Measurements from ENCODE around the gene SYAP1. TPM values are rescaled to one million over a fixed set of nuclear protein-coding genes. Genes with fewer than 3 reads are reported as not detected.

Gene SYAP1
- total and polyA plus RNA-seq, 2 of the 8 experiments (the other 6 are each of a cell fraction or from before 2014, with no cell fraction given) = 2.9 to 20.3 TPM

DNA sequence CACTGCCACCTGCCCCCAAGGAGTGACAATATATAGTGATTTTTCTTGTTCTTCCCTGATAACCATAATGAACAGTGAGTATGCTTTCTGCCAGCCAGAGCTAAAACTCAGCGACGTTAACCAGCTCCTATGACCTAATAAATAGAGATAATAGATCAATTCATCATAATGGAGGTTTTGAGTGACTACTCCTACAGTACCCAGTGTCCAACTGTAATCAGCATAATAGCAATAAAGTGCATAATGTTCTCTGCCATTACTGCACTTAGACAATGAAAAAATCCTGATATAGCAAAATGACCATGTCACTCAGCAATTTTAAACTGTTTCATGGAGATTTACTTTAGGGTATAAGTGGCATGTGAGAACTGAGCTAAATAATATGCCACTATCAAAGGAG is 46.2 kb downstream of the SYAP1 start (continued):
- TF ChIP-seq, protein P1, sequence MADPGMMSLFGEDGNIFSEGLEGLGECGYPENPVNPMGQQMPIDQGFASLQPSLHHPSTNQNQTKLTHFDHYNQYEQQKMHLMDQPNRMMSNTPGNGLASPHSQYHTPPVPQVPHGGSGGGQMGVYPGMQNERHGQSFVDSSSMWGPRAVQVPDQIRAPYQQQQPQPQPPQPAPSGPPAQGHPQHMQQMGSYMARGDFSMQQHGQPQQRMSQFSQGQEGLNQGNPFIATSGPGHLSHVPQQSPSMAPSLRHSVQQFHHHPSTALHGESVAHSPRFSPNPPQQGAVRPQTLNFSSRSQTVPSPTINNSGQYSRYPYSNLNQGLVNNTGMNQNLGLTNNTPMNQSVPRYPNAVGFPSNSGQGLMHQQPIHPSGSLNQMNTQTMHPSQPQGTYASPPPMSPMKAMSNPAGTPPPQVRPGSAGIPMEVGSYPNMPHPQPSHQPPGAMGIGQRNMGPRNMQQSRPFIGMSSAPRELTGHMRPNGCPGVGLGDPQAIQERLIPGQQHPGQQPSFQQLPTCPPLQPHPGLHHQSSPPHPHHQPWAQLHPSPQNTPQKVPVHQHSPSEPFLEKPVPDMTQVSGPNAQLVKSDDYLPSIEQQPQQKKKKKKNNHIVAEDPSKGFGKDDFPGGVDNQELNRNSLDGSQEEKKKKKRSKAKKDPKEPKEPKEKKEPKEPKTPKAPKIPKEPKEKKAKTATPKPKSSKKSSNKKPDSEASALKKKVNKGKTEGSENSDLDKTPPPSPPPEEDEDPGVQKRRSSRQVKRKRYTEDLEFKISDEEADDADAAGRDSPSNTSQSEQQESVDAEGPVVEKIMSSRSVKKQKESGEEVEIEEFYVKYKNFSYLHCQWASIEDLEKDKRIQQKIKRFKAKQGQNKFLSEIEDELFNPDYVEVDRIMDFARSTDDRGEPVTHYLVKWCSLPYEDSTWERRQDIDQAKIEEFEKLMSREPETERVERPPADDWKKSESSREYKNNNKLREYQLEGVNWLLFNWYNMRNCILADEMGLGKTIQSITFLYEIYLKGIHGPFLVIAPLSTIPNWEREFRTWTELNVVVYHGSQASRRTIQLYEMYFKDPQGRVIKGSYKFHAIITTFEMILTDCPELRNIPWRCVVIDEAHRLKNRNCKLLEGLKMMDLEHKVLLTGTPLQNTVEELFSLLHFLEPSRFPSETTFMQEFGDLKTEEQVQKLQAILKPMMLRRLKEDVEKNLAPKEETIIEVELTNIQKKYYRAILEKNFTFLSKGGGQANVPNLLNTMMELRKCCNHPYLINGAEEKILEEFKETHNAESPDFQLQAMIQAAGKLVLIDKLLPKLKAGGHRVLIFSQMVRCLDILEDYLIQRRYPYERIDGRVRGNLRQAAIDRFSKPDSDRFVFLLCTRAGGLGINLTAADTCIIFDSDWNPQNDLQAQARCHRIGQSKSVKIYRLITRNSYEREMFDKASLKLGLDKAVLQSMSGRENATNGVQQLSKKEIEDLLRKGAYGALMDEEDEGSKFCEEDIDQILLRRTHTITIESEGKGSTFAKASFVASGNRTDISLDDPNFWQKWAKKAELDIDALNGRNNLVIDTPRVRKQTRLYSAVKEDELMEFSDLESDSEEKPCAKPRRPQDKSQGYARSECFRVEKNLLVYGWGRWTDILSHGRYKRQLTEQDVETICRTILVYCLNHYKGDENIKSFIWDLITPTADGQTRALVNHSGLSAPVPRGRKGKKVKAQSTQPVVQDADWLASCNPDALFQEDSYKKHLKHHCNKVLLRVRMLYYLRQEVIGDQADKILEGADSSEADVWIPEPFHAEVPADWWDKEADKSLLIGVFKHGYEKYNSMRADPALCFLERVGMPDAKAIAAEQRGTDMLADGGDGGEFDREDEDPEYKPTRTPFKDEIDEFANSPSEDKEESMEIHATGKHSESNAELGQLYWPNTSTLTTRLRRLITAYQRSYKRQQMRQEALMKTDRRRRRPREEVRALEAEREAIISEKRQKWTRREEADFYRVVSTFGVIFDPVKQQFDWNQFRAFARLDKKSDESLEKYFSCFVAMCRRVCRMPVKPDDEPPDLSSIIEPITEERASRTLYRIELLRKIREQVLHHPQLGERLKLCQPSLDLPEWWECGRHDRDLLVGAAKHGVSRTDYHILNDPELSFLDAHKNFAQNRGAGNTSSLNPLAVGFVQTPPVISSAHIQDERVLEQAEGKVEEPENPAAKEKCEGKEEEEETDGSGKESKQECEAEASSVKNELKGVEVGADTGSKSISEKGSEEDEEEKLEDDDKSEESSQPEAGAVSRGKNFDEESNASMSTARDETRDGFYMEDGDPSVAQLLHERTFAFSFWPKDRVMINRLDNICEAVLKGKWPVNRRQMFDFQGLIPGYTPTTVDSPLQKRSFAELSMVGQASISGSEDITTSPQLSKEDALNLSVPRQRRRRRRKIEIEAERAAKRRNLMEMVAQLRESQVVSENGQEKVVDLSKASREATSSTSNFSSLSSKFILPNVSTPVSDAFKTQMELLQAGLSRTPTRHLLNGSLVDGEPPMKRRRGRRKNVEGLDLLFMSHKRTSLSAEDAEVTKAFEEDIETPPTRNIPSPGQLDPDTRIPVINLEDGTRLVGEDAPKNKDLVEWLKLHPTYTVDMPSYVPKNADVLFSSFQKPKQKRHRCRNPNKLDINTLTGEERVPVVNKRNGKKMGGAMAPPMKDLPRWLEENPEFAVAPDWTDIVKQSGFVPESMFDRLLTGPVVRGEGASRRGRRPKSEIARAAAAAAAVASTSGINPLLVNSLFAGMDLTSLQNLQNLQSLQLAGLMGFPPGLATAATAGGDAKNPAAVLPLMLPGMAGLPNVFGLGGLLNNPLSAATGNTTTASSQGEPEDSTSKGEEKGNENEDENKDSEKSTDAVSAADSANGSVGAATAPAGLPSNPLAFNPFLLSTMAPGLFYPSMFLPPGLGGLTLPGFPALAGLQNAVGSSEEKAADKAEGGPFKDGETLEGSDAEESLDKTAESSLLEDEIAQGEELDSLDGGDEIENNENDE (IDR thresholded peaks at IDR 0.05; ENCODE audit: insufficient replicate concordance, low read length) = no peak
- no peak for TF ChIP-seq ZNF274 (IDR thresholded peaks at IDR 0.05; ENCODE audit: borderline replicate concordance, extremely low read depth, low read length)
- no peak for TF ChIP-seq SUZ12 (IDR thresholded peaks at IDR 0.05; ENCODE audit: low read length)
- TF ChIP-seq, protein P2, sequence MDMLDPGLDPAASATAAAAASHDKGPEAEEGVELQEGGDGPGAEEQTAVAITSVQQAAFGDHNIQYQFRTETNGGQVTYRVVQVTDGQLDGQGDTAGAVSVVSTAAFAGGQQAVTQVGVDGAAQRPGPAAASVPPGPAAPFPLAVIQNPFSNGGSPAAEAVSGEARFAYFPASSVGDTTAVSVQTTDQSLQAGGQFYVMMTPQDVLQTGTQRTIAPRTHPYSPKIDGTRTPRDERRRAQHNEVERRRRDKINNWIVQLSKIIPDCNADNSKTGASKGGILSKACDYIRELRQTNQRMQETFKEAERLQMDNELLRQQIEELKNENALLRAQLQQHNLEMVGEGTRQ (IDR thresholded peaks at IDR 0.05; ENCODE audit: low read length) = no peak
- TF ChIP-seq SAP30 (IDR thresholded peaks at IDR 0.05; ENCODE audit: insufficient read depth, insufficient replicate concordance, low read length) = no peak
- no peak for TF ChIP-seq HDAC2 (IDR thresholded peaks at IDR 0.05; ENCODE audit: borderline replicate concordance in 1 of 2, low read depth in 2 of 2, low read length in 2 of 2)
- no peak for TF ChIP-seq TEAD4 (IDR thresholded peaks at IDR 0.05; ENCODE audit: low read depth, low read length)
- no peak for TF ChIP-seq SIN3A (conservative IDR thresholded peaks at IDR 0.05 in 1 of 2, IDR thresholded peaks at IDR 0.05 in 1 of 2; ENCODE audit: low read depth in 1 of 2, low read length in 2 of 2)
- TF ChIP-seq SP1 (IDR thresholded peaks at IDR 0.05; ENCODE audit: low read depth, low read length) = no peak
- no peak for TF ChIP-seq SIRT6 (IDR thresholded peaks at IDR 0.05; ENCODE audit: low read length)
- TF ChIP-seq CHD2 (IDR thresholded peaks at IDR 0.05; ENCODE audit: low read length) = no peak
